Endothelial cell of umbilical vein (primary cell): Measurements from ENCODE around the gene RPL18. TPM values are rescaled to one million over a fixed set of nuclear protein-coding genes. Genes with fewer than 3 reads are reported as not detected.
A peak's percentile ranks its signal among the peaks of the same experiment; 100 is the strongest.

Source experiments
- BruUV-seq: library from RNA; stranded (reverse); fragments of 400-500 nt; replicated peaks from 2 replicates; lab custom pipeline; 2021; lab: Mats Ljungman, UMichigan
- CTCF ChIA-PET: fragments of 300-600, 350-600 bp; sonication (Branson Sonifier 250); formaldehyde crosslinking; loops from one replicate; lab custom pipeline; 2021; ENCODE audit warnings: antibody characterized with exemption, inconsistent platforms; lab: Charles Lee
- POLR2A ChIA-PET: fragments of 300-600, 350-600 bp; sonication (Branson Sonifier 250); formaldehyde crosslinking; loops from one replicate; lab custom pipeline; 2021; ENCODE audit warnings: antibody characterized with exemption, inconsistent platforms; lab: Charles Lee
- DNase-seq: peaks from one replicate; pipeline ENCODE4 v3.0.0-alpha.2; 2011; ENCODE audit warnings: low read depth, low spot score
- FAIRE-seq: peaks from 2 replicates; lab custom pipeline; 2011; peaks lifted over from hg19 to GRCh38; lab: Jason Lieb, UNC
- H2AFZ ChIP-seq: 2 replicates; pipeline ENCODE4 v1.6.0; 2012; ENCODE audit warnings: low read depth, low read length, control low read depth, inconsistent platforms
- H3K27ac ChIP-seq: 2 replicates; pipeline ENCODE4 v1.5.1; 2011; ENCODE audit warnings: low read depth, mild to moderate bottlenecking, control low read depth, low read length, moderate library complexity; ENCODE audit not compliant: insufficient read depth
- H3K27me3 ChIP-seq, 2 experiments: 2 replicates each; pipeline versions ENCODE4 v1.6.0 to v1.6.1; 2011; ENCODE audit warnings: low read length in 2 of 2, mixed read lengths in 1 of 2; ENCODE audit not compliant: control insufficient read depth in 2 of 2, insufficient read depth in 2 of 2
- H3K36me3 ChIP-seq, 2 experiments: 2 replicates in 1 of 2; 3 replicates in 1 of 2; pipeline ENCODE4 v1.5.1; 2011; ENCODE audit warnings: low read length in 2 of 2, mild to moderate bottlenecking in 1 of 2, moderate library complexity in 1 of 2; ENCODE audit not compliant: control insufficient read depth in 2 of 2, insufficient read depth in 2 of 2; ENCODE audit errors: extremely low read depth in 1 of 2
- H3K4me1 ChIP-seq: 3 replicates; pipeline ENCODE4 v1.5.1; 2011; ENCODE audit warnings: mild to moderate bottlenecking, low read length; ENCODE audit not compliant: control insufficient read depth, insufficient read depth; ENCODE audit errors: extremely low read depth
- H3K4me2 ChIP-seq: 2 replicates; pipeline ENCODE4 v1.6.1; 2011; ENCODE audit warnings: low read length, control low read depth, mixed read lengths; ENCODE audit not compliant: insufficient read depth
- H3K4me3 ChIP-seq, 3 experiments: fragments of 200-600 bp in 1 of 3; sonication (generic), shearing (Covaris generic) in 1 of 3; replicated peaks in 1 of 3; 2 replicates each; pipeline ENCODE4 v1.5.1; 2011 to 2016; ENCODE audit warnings: control low read depth in 3 of 3, low read length in 3 of 3, mild to moderate bottlenecking in 2 of 3, inconsistent platforms in 1 of 3, low read depth in 1 of 3, moderate library complexity in 1 of 3; ENCODE audit not compliant: insufficient read depth in 1 of 3
- H3K79me2 ChIP-seq: 2 replicates; pipeline ENCODE4 v1.6.0; 2012; ENCODE audit warnings: low read length, inconsistent platforms; ENCODE audit not compliant: control insufficient read depth, insufficient read depth
- H3K9ac ChIP-seq: replicated peaks from 2 replicates; pipeline ENCODE3; 2011; ENCODE audit warnings: low read length, control low read depth; ENCODE audit not compliant: insufficient read depth; ENCODE audit errors: extremely low read depth
- H3K9me1 ChIP-seq: replicated peaks from 3 replicates; pipeline ENCODE4 v1.6.0; 2011; ENCODE audit warnings: mild to moderate bottlenecking, low read length; ENCODE audit not compliant: control insufficient read depth, insufficient read depth; ENCODE audit errors: extremely low read depth
- H3K9me3 ChIP-seq: replicated peaks from 2 replicates; pipeline ENCODE4 v1.5.1; 2012; ENCODE audit warnings: low read length, inconsistent platforms; ENCODE audit not compliant: control insufficient read depth, insufficient read depth
- H4K20me1 ChIP-seq: replicated peaks from 2 replicates; pipeline ENCODE3; 2011; ENCODE audit warnings: mild to moderate bottlenecking, low read length; ENCODE audit not compliant: control insufficient read depth, insufficient read depth; ENCODE audit errors: extremely low read depth
- CTCF ChIP-seq, 2 donors: IDR thresholded peaks; 1 replicate in 1 of 2; 2 replicates in 1 of 2; pipeline ENCODE4 v1.5.1; 2011; ENCODE audit warnings: low read length in 2 of 2, mild to moderate bottlenecking in 2 of 2, moderate library complexity in 2 of 2, control low read depth in 1 of 2, inconsistent platforms in 1 of 2, low read depth in 1 of 2; ENCODE audit not compliant: insufficient read depth in 1 of 2; ENCODE audit errors: extremely low read depth in 1 of 2
- GATA2 ChIP-seq: IDR thresholded peaks from 2 replicates; pipeline ENCODE4 v1.7.0; 2011; ENCODE audit warnings: low read depth, mild to moderate bottlenecking, moderate library complexity, mixed read lengths, low read length; ENCODE audit not compliant: insufficient read length, insufficient read depth
- POLR2AphosphoS5 ChIP-seq: IDR thresholded peaks from 2 replicates; pipeline ENCODE4 v1.6.1; 2012; ENCODE audit warnings: low read depth, mild to moderate bottlenecking, control low read depth, low read length, moderate library complexity; ENCODE audit not compliant: insufficient read depth
- dilution Hi-C: fragments of 300-500 bp; cut with MboI; formaldehyde crosslinking; loops from one replicate; pipeline ENCODE4 v1.15.0; 2019; ENCODE audit warnings: low sequenced_read_pairs; ENCODE audit not compliant: extremely low pct_ligation_motif_present
- intact Hi-C: fragments of 100-400 bp; cut with micrococcal nuclease; formaldehyde crosslinking; loops from one replicate; pipeline ENCODE4 v1.10.0; 2022
- polyA plus RNA-seq, 4 experiments: library from polyadenylated mRNA; depleted of rRNA in 3 of 4; stranded (reverse) in 3 of 4; unstranded in 1 of 4; fragments of >200 nt; gene quantifications; 2 replicates each; pipeline versions ENCODE4 v1.2.1 to v1.2.3, GENCODE V29; 2011 to 2012; ENCODE audit warnings: missing spikeins in 1 of 4
- total RNA-seq: library from RNA; stranded (reverse); gene quantifications from 2 replicates; pipeline ENCODE4 v1.2.3, GENCODE V29; 2021

Gene RPL18
- total and polyA plus RNA-seq, 2 donors (not counting 3 experiments of a cell fraction or from before 2014, with no cell fraction given): 1,407 to 2,154 TPM

- intact Hi-C loops (loop anchor here (1.0 to 10.0 kb wide), 4 partner anchors 8 to 357 kb away; partner anchors contain the start of genes CA11, GYS1, RPL18 and RUVBL2), dilution Hi-C loops (no loop called here)
- CTCF ChIA-PET: interaction anchor here (0.6 kb wide), 1 partner anchor 206 kb away, joined by 4 read pairs; no protein-coding TSS in a partner anchor
Measured at GRCh38 chr19:48637948-48638830, 19.2 kb upstream of the RPL18 start.

More at GRCh38 chr19:48637948-48638830, 19.2 kb upstream of the RPL18 start:
- no peaks in the 10 kb centered on the region for H3K9me3 ChIP-seq
- no peak for FAIRE-seq
- peak overlapping the region; percentile 76 for H2AFZ ChIP-seq
- peak; percentile 89 for DNase-seq
- H3K4me3 ChIP-seq: peak overlapping the region in 2 of 3 experiments; percentile 30 to 34
- no peaks in the 10 kb centered on the region for H3K79me2 ChIP-seq
- no peaks in the 10 kb centered on the region for H3K36me3 ChIP-seq
- H3K4me2 ChIP-seq: peak overlapping the region; percentile 49
- peak overlapping the region; percentile 45 for H3K9ac ChIP-seq
- TF ChIP-seq GATA2 (no peak), CTCF (IDR thresholded peaks at IDR 0.05; ENCODE audit: extremely low read depth in 1 of 2, insufficient read depth in 1 of 2, low read depth in 1 of 2, low read length in 2 of 2) (peak in 1 of 2 donors; percentile 20), POLR2AphosphoS5 (peak; percentile 58)
- POLR2A ChIA-PET: interaction anchor here (0.6 kb wide), 1 partner anchor 19 kb away, joined by 9 read pairs; no protein-coding TSS in a partner anchor
- peaks cover 26% of the 10 kb centered on the region for H3K4me1 ChIP-seq
- H3K27ac ChIP-seq: no peak overlapping the region
- H4K20me1 ChIP-seq: no peaks in the 10 kb centered on the region
- H3K9me1 ChIP-seq: no peaks in the 10 kb centered on the region
- BruUV-seq: no TSS peak
- H3K27me3 ChIP-seq: peaks cover 5 to 13% of the 10 kb centered on the region in 2 experiments
